ENCODE measurements around the gene LAMB3. TPM values are rescaled to one million over a fixed set of nuclear protein-coding genes. Genes with fewer than 3 reads are reported as not detected.

LAMB3 gene
- total RNA-seq, 2 experiments from 2014 or later = 3.1 to 4.2 TPM

DNA sequence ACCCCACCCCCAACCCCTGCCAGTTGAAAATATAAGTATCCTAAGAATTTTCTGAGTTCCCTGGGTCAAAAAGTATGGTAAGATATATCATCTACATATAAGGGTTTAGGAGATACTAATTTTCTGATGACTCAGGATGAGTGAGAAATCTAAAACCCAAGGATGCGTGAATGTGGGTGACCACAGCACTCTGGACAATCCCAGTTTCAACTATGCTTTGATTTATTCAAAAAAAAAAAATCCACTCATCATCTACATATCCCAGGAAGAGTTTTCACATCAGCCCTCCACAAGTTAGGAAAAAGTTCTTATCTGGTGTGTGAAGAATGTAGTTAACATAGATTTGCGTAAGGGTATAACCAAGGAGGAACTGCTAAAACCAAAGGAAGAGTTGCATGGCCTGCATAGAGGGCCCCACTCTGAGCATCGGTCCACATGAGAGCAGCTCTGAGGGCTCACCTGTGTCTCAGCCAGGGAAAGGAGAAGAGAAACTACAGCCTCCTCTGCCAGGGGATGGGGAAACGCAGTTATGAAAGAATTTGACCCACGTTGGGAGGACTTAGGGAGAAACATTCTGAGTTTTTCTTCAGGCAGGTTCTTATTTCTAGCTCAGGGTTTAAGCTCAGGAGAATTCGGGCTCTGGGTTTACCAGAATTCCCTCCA is 18.8 kb downstream of the LAMB3 start:
- Mint-ChIP-seq H3K36me3 (ENCODE audit: low read depth) (no peaks in the 10 kb centered on the region), H3K4me3 (no peak overlapping the region), H3K27me3 (no peaks in the 10 kb centered on the region), H3K27ac (no peak overlapping the region), H3K9me3 (ENCODE audit: low read depth) (no peaks in the 10 kb centered on the region), H3K4me1 (peaks cover 10% of the 10 kb centered on the region)
- DNase-seq = no peak
- CTCF ChIA-PET = interaction anchor here (2.0 kb wide), 1 partner anchor 115 kb away, joined by 4 read pairs; no protein-coding TSS in a partner anchor
- intact Hi-C loops (cut with DNase I, micrococcal nuclease) = no loop called here
- POLR2A ChIA-PET = no interaction called here
- no peak for ATAC-seq

DNA sequence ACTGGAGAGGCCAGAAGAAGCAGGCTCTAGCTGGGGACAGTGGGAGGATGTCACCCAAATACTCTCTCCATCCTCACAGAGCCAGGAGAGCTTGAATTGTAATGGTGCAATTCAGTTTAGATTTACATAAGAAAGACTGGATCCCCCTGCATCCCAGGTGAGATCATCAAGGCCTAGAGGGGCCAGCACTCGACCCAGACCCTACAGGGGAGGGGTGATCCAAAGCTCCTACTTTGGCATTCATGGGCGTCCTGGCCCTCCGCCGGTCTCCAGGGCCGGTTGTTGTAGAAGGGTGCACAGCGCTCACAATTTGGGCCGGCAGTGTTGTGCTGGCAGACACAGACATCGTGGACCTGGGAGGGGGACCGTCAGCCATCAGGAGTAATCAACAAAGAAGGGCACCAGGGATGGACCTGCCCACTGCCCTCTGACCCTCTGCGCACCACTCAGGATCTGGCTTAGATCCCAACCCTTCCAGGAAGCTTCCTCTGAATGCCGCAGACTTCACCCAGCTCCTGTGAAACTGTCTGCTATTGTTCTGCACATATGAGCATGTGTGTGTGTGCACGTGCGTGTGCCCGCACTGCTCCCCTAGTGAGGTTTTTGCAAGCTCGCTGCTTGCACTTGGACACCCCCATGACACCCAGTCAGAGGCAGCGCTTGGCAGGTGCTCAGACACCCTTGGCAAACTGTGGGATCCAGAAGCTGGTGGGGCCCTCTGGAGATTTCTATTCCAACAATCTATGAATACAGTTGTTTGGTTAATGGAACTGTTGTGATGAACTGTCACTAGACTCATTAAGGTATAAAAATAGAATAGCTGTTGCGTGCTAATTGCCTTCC is 21.6 kb downstream of the LAMB3 start:
- Mint-ChIP-seq H3K4me3 (no peak overlapping the region), H3K27me3 (no peaks in the 10 kb centered on the region), H3K4me1 (peaks cover 10% of the 10 kb centered on the region), H3K9me3 (ENCODE audit: low read depth) (no peaks in the 10 kb centered on the region), H3K36me3 (ENCODE audit: low read depth) (no peaks in the 10 kb centered on the region), H3K27ac (no peak overlapping the region)
- intact Hi-C loops (cut with DNase I, micrococcal nuclease) = no loop called here
- ATAC-seq (no peak), DNase-seq (no peak)
- POLR2A ChIA-PET = interaction anchor here (0.5 kb wide), 1 partner anchor 137 kb away, joined by 6 read pairs; no protein-coding TSS in a partner anchor
- CTCF ChIA-PET = interaction anchor here (0.5 to 2.3 kb wide), 17 partner anchors 13 to 1631 kb away, joined by 3 to 14 read pairs (median 3); partner anchors contain the start of gene C1orf74

DNA sequence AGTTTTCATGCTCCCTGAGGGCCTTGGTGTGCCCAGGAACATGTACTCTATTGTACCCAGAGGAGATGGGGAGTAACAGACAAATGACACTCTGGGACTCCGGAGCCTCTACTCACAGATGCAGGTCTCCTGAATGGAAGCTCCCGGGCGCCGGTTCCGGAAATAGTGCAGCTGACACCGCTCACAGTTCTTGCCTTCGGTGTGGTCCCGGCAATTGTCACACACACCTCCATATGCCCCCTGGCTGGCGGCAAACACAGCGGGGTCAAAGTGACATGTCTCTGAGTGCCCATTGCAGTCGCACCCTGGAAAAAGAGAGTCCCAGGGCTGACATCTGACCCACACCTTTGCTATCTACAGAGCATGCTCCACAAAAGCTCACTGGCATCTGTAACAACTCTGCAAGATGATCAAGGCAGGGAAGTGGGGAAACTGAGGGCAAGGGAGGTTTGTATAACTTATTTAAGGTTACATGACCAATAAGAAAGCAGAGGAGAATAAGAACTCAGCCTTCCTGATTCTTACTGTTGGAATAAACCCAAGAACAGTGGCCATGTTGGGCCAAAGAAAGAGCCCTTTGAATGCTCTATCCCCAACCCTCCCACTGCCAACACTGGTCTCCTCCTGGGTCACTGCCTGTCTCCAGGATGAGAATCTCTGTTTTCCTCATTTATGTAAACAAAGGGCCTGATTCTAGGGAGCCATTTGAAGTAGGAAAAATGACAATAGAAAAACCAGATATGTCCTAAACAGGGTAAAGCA is 22.4 kb downstream of the LAMB3 start:
- Mint-ChIP-seq H3K9me3 (ENCODE audit: low read depth) (no peaks in the 10 kb centered on the region), H3K36me3 (ENCODE audit: low read depth) (no peaks in the 10 kb centered on the region), H3K27me3 (no peaks in the 10 kb centered on the region), H3K4me3 (no peak overlapping the region), H3K27ac (no peak overlapping the region), H3K4me1 (peaks cover 8% of the 10 kb centered on the region)
- DNase-seq (no peak), ATAC-seq (no peak)
- ChIA-PET CTCF (interaction anchor here (0.5 to 2.3 kb wide), 19 partner anchors 12 to 1630 kb away, joined by 3 to 14 read pairs (median 4); partner anchors contain the start of gene C1orf74), POLR2A (no interaction called here)
- intact Hi-C loops (cut with DNase I, micrococcal nuclease) = no loop called here

DNA sequence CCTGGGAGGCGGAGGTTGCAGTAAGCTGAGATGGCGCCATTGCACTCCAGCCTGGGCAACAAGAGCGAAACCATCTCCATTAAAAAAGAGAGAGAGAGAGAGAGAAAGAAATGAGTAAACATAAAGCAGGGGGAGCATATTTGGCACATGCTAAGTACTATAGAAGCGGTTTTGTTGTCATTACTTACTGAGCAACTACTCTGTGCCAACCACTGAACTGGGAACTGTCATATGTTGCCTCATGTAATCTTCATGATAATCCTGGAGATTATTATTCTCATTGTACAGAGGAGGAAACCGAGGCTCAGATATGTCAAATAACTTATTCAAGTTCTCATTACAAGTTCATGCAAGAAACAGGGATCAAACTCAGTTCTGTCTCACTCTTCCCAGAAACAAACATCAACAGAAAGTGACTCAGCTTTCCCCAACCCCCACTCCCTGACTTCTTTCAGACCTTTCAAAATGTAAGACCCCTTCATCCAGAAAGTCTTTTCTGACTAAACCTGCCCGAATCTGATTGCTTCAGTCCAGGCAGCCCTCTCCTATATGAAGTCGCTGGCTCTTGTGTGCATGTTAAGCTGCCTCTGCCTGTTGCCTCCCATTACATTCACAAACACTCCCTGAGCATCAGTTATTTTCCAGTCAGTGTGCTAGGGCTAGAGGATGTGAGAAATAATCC is 23.5 kb downstream of the LAMB3 start:
- Mint-ChIP-seq H3K4me1 (peaks cover 8% of the 10 kb centered on the region), H3K27me3 (no peaks in the 10 kb centered on the region), H3K9me3 (ENCODE audit: low read depth) (no peaks in the 10 kb centered on the region), H3K4me3 (no peak overlapping the region), H3K36me3 (ENCODE audit: low read depth) (no peaks in the 10 kb centered on the region), H3K27ac (no peak overlapping the region)
- DNase-seq = peak; percentile 19
- POLR2A ChIA-PET = no interaction called here
- ATAC-seq = peak; percentile 34
- intact Hi-C loops (cut with DNase I, micrococcal nuclease) = no loop called here
- CTCF ChIA-PET = interaction anchor here (0.6 to 2.3 kb wide), 14 partner anchors 13 to 119 kb away, joined by 3 to 13 read pairs (median 4); no protein-coding TSS in a partner anchor

DNA sequence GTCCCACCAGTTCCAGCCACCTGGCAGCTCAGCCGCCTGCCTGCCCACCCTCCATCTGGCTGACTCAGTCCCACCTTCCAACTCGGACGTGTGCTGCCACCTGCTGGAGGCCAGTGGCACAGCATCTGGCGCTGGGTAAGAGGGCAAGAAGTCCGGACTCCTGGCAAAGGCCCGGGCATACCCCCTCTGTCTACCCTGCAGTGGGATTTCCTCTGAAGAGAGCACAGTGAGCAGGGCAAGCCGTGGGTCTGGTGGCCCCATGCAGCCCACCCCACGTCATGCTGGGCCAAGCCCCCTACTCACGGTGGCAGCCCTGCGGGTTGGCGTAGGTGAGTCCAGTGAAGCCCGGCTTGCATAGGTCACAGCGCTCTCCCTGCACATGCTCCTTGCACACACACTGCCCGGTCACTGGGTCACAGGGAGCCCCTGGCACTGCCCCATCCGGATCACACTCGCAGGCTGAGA is 24.5 kb downstream of the LAMB3 start:
- Mint-ChIP-seq H3K27ac (no peak overlapping the region), H3K9me3 (ENCODE audit: low read depth) (no peaks in the 10 kb centered on the region), H3K27me3 (no peaks in the 10 kb centered on the region), H3K36me3 (ENCODE audit: low read depth) (no peaks in the 10 kb centered on the region), H3K4me1 (peaks cover 8% of the 10 kb centered on the region), H3K4me3 (no peak overlapping the region)
- ATAC-seq (peak; percentile 91), DNase-seq (peak; percentile 89)
- POLR2A ChIA-PET = no interaction called here
- intact Hi-C loops (cut with DNase I, micrococcal nuclease) = loop anchor here (1.0 to 2.0 kb wide), 6 partner anchors 25 to 120 kb away; no protein-coding TSS in a partner anchor
- CTCF ChIA-PET = interaction anchor here (0.6 to 2.1 kb wide), 23 partner anchors 9 to 1092 kb away, joined by 3 to 19 read pairs (median 4); no protein-coding TSS in a partner anchor

DNA sequence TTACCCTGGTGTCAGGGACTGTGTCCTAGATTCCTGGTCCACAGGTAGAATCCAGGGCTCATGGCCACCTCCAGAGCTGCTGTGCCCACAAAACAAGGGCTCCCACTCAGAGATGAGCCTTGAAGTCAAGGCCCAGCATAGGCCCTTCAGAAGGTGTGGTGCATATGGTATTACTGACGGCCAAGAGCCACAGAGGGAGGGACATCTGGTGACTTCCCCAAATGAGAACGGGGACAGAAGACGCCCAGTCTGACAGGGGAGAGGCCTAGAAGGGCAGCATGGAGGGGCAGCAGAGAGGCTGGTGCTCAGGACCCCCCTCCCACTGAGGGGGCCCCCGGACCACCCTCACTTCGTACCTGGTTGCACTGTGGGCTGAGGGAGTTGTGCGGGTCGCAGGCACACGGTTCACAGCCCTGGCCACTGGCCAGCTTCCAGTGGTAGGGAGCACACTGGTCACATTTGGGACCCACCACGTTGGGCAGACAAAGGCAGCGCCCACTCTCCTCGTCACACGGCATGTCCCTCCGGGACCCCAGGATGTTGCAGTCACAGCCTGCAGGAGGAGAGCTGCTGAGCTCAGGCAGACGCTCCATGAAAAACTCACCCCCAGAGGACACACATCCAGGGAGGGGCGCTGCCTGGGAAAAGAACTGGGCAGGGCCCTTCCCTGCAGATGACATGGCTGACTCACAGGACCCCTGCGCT is 25.0 kb downstream of the LAMB3 start:
- intact Hi-C loops (cut with DNase I, micrococcal nuclease) = loop anchor here (1.0 to 2.0 kb wide), 6 partner anchors 25 to 120 kb away; no protein-coding TSS in a partner anchor
- no peaks in the 10 kb centered on the region for H3K27me3 Mint-ChIP-seq
- ChIA-PET CTCF (interaction anchor here (0.6 to 2.1 kb wide), 23 partner anchors 8 to 1091 kb away, joined by 3 to 19 read pairs (median 4); no protein-coding TSS in a partner anchor), POLR2A (no interaction called here)
- no peaks in the 10 kb centered on the region for H3K9me3 Mint-ChIP-seq (ENCODE audit: low read depth)
- H3K4me1 Mint-ChIP-seq = peaks cover 8% of the 10 kb centered on the region
- no peak overlapping the region for H3K4me3 Mint-ChIP-seq
- no peak overlapping the region for H3K27ac Mint-ChIP-seq
- no peak for DNase-seq
- no peaks in the 10 kb centered on the region for H3K36me3 Mint-ChIP-seq (ENCODE audit: low read depth)
- no peak for ATAC-seq

DNA sequence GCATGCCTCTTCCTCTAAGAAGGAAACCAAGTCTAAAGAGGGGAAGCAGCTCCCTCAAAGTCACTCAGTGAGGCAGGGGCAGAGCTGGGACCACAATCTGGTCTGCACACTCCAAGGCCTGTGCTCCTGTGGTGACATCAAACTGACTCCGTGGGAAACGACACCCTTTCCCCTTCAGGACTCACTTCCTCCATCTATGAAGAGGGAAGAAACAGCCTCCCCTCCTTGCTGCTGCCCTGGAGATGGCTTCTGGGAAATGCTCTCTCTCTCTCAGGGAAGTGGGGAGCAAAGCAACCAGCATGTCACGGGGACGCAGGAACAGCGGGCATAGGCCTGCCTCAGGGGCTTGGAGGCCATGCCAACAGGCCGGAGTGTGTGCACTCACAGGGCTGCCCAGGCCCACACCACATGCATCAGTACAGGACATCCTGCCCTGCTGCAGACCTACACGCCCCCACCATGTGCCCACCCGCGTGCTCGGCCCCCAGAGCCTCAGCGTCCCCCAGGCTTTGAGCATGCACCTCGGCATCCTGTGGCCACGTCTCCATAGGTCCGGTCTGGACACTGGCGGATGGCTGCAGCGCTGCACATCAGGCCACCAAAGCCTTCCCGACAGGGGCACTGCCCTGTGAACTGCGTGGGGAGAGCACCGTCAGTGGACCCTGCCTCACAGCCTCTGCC is 25.7 kb downstream of the LAMB3 start:
- Mint-ChIP-seq H3K27ac (no peak overlapping the region), H3K9me3 (ENCODE audit: low read depth) (no peaks in the 10 kb centered on the region), H3K36me3 (ENCODE audit: low read depth) (no peaks in the 10 kb centered on the region), H3K4me1 (peaks cover 8% of the 10 kb centered on the region), H3K27me3 (no peaks in the 10 kb centered on the region), H3K4me3 (no peak overlapping the region)
- ChIA-PET CTCF (interaction anchor here (0.5 to 2.1 kb wide), 6 partner anchors 17 to 65 kb away, joined by 3 to 19 read pairs (median 11); no protein-coding TSS in a partner anchor), POLR2A (no interaction called here)
- DNase-seq (no peak), ATAC-seq (no peak)
- intact Hi-C loops (cut with DNase I, micrococcal nuclease) = loop anchor here (1.0 to 2.0 kb wide), 6 partner anchors 24 to 121 kb away; no protein-coding TSS in a partner anchor

DNA sequence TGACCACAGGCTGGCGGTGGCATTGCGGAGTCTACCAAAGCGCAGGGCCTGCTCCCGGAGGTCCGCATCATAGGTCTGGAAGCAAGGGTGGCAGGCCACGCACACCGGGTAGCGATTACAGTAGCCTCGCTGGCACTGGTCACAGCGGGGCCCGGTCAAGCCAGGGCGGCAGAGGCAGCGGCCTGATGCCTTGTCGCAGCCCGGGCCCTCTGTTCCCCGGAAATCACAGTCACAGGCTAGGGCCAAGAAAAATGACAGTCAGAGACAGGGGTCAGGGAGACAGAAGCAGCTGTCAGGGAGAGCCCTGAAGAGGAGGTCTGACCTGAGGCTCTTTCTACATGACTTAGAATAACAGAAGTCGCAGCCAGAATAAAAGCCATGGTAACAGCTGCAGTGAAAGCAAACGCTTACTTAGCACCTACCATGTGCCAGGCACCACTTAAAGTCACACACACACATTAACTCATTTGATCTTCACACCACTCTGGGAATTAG is 26.4 kb downstream of the LAMB3 start:
- POLR2A ChIA-PET = no interaction called here

DNA sequence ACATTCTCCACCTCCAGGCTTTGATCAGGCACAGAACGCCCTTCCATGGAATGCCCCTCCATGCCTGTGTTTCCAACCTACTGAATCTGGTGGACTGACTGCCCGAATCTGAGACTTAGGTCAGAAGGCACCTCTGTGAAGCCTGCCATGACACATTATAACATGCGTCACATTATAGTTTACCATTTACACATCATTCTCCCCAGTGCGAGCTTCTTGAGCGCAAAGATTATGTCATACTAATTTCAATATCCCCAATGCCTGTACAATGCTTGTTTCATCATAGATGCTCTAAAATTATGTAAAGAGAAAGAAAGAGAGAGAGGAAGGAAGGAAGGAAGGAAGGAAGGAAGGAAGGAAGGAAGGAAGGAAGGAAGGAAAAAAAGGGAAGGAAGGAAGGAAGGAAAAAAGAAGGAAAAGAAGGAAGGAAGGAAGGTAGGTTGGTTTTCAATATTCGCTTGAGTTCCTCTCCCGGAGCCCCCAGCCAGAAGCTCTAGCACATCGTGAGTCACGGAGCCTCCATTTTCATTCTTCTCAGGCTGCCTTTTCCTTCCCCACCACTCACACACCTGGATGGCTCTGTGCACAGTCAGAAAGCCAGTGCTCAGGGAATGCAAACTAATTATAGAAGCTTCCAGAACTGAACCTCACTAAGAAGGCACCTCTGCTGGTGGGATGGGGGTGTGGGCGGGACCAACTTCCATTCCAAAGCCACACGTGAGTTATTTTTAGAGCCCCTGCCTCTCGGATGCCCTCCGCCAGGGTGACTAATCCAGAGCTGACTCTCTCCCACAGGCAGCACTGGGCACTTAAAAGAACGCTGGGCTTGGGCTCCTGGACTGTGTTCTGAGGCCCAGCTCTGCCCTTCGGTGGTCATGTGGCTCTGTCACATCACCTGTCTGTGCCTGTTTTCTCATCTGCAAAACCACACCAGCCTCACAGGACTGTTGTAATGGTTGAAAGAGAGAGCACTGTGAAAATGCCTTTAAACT is 27.4 kb downstream of the LAMB3 start:
- ChIA-PET CTCF (interaction anchor here (1.1 to 2.0 kb wide), 6 partner anchors 10 to 62 kb away, joined by 4 to 9 read pairs (median 4); no protein-coding TSS in a partner anchor), POLR2A (no interaction called here)
- DNase-seq (no peak), ATAC-seq (no peak)
- H3K4me3 Mint-ChIP-seq = no peak overlapping the region
- no peaks in the 10 kb centered on the region for H3K9me3 Mint-ChIP-seq (ENCODE audit: low read depth)
- H3K36me3 Mint-ChIP-seq (ENCODE audit: low read depth) = no peaks in the 10 kb centered on the region
- no peak overlapping the region for H3K27ac Mint-ChIP-seq
- intact Hi-C loops (cut with DNase I, micrococcal nuclease) = no loop called here
- H3K27me3 Mint-ChIP-seq = no peaks in the 10 kb centered on the region
- peaks cover 8% of the 10 kb centered on the region for H3K4me1 Mint-ChIP-seq

More for the DNA sequence above, 26.4 kb downstream of the LAMB3 start:
- CTCF ChIA-PET = interaction anchor here (0.5 to 2.1 kb wide), 3 partner anchors 50 to 64 kb away, joined by 3 to 19 read pairs (median 9); no protein-coding TSS in a partner anchor
- H3K27me3 Mint-ChIP-seq = no peaks in the 10 kb centered on the region
- no peak overlapping the region for H3K4me3 Mint-ChIP-seq
- DNase-seq (no peak), ATAC-seq (no peak)
- H3K9me3 Mint-ChIP-seq (ENCODE audit: low read depth) = no peaks in the 10 kb centered on the region
- no peak overlapping the region for H3K27ac Mint-ChIP-seq
- H3K4me1 Mint-ChIP-seq = peaks cover 8% of the 10 kb centered on the region
- intact Hi-C loops (cut with DNase I, micrococcal nuclease) = loop anchor here in 1 of 2 experiments (2.0 kb wide), 1 partner anchor 67 kb away; no protein-coding TSS in a partner anchor
- H3K36me3 Mint-ChIP-seq (ENCODE audit: low read depth) = no peaks in the 10 kb centered on the region
